NB4 (cell line): Measurements from ENCODE around the gene ONECUT2.
A peak's percentile ranks its signal among the peaks of the same experiment; 100 is the strongest.

ENCODE experiments used
- DNase-seq: peaks from one replicate; pipeline ENCODE4 v3.0.0; 2010; ENCODE audit warnings: low read depth
- H3K4me3 ChIP-seq: one replicate; pipeline ENCODE4 v1.5.1; 2011; ENCODE audit warnings: mild to moderate bottlenecking, low read depth, low read length, moderate library complexity
- CTCF ChIP-seq: IDR thresholded peaks from one replicate; pipeline ENCODE4 v1.5.1; 2012; ENCODE audit warnings: low read depth, low read length
- MAX ChIP-seq: IDR thresholded peaks from 2 replicates; pipeline ENCODE4 v1.6.1; 2011; ENCODE audit warnings: low read depth, low read length
- MYC ChIP-seq: IDR thresholded peaks from 2 replicates; pipeline ENCODE4 v1.6.1; 2011; ENCODE audit warnings: low read depth, low read length
- POLR2A ChIP-seq: IDR thresholded peaks from 2 replicates; pipeline ENCODE4 v1.6.1; 2011; ENCODE audit warnings: mild to moderate bottlenecking; ENCODE audit not compliant: insufficient read length; ENCODE audit errors: extremely low read depth

ONECUT2 gene

DNA sequence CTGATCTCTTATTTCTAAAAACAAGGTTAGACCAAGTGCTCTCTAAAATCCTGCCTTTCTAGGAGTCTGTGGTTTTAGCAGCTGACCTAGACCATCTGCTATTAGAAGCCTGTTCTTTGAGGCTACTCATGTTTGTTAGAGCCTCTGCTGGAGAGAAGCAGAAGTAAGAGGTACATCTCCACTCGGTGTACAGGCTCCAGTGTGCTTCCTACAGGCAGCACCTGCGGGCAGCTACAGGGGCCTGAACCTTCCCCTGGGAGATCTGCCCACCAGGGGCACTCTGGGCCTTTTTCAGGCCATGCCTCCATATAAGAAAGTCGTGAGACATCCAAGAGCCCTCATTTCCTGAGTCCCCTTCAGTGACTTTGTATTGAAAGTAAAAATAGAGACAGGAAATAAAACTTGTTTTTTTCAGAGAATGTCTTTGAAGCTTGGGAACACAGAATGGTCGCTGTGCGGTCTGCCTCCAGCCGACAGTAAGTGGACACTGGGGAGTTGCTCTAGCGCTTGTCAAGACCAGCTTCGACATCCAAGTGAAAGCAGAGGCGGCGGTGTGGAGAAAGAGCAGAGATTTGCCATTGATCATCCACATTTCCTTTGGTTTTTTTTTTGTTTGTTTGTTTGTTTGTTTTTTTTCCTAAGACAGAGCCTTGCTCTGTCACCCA lies 31.7 kb downstream of the ONECUT2 start:
- TF ChIP-seq POLR2A = no peak
- no peak for TF ChIP-seq MAX
- no peak for TF ChIP-seq MYC
- TF ChIP-seq CTCF = no peak
- DNase-seq = peak; percentile 7
- H3K4me3 ChIP-seq = no peak overlapping the region

DNA sequence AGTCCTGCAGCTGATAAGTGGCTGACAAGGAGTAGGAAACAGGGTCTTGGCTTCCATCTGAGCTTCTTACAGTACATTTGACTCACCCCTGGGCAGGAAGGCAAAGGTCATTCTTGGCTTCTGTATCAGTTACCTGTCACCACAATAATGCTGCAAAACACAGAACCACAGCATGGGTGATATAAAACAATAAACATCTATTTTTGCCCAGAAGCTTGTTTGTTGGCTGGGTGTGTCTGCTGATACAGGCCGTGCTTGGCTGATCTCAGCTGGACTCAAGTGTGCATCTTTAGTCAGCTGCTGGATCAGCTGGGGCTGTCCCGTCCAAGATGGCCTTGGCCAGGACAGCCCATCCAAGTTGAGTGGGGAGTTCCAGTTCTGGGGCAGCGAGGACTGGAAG lies 34.7 kb downstream of the ONECUT2 start:
- DNase-seq = no peak
- no peak overlapping the region for H3K4me3 ChIP-seq
- no peak for TF ChIP-seq POLR2A
- TF ChIP-seq MAX = no peak
- TF ChIP-seq MYC = no peak
- TF ChIP-seq CTCF = no peak

- no peak for DNase-seq
- no peak for TF ChIP-seq POLR2A
- no peak overlapping the region for H3K4me3 ChIP-seq
Observed at GRCh38 chr18:57475408-57475807, 40.2 kb downstream of the ONECUT2 start.

DNA sequence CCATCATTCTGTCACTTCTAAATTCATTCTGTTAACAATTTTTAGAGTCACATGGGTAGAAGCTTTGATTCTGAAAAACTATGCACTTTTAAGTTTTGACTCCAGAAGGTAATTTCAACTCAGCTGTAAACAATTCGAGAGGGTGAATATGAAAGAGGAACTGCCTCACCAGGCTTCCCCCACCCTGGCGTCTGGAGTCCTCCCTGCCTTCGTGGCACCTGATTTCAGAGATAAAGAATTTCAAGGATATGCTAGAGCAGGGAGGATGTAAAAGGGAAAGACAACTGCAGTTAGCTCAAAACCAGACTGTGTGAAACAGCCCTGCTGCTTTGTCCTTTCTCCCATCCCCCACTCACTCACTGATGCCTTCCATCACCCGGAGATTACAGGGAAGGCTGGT lies 40.7 kb downstream of the ONECUT2 start:
- DNase-seq = peak; percentile 13
- no peak overlapping the region for H3K4me3 ChIP-seq
- TF ChIP-seq POLR2A (no peak), CTCF (no peak), MAX (no peak), MYC (no peak)

DNA sequence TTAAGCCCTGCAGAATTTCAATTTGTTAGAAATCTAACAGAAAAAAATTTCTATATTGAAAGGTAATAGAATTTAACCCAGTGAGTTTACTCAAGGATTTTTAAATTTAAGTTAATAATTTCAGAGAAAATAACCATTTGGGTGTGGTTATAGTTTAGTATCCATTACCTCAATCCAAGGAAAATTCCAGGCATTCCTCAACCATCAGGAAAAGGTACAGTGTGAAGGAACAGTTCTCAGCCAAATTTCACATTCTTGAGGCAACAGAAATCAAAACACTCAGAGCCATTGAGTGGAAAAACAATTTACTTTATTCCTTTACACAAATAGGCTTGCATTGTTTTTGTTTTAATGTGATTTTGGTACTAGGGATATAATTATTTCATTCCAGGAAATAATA lies 45.6 kb downstream of the ONECUT2 start:
- H3K4me3 ChIP-seq = no peak overlapping the region
- TF ChIP-seq MYC = no peak
- no peak for TF ChIP-seq MAX
- no peak for TF ChIP-seq CTCF
- TF ChIP-seq POLR2A = no peak
- DNase-seq = no peak

DNA sequence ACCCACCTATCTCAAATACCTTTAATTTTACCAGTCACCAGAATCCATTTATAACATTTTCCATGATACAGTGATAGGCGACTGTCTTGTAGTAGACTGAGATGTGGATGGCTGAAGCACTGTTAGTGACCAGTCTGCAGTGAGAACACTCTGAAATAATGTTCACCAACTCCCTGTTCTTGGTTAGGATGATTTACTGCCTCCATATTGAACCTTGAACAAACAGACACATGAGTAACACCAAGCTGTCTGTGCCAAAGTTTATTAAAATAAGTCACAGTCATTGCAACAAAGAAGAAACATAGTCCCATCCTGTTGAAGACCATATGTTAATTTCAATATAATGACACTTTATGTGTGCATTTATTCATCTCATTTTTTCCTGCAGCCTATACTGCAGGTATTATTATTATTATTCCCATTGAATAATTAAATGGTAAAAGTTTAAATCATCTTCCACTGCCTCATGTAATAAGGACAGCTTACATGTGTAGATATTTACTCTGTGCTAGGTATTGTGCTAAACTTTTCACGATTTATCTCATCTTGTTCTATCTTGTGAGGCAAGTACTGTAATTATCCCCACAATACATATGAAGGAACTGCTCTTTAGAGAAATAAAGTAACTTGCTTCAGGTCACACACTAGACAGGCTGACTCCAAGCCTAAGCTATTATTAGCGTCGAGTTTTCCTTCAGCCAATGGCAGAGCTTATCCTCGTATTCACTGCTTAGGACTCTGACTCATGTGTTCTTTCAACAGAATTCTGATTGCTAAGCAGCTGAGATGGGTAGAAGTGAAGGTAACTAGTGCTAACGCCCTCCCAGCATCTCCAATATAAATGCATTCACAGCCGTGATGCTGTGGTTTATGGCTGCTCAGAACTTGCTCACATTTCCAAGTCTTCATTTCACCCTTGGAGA lies 62.5 kb downstream of the ONECUT2 start:
- H3K4me3 ChIP-seq = no peak overlapping the region
- TF ChIP-seq MAX (no peak), POLR2A (no peak), MYC (no peak), CTCF (no peak)
- DNase-seq = no peak
